Fibroblast of skin of right biceps (primary cell): Measurements from ENCODE around the gene TSKU.

ENCODE experiments used
- DNase-seq: peaks from one replicate; pipeline ENCODE4 v3.0.0-alpha.2; 2013

Gene TSKU

GRCh38 chr11:76783294-76783895, at the start of gene TSKU:
TSKU (plus strand) TSS chr11:76783356; CDS start chr11:76795617, 12,261 bp downstream.
- no peak for DNase-seq

- DNase-seq: peak; percentile 56
Observed at GRCh38 chr11:76733906-76734305, 49.2 kb upstream of the TSKU start.

- DNase-seq: no peak
Observed at GRCh38 chr11:76734456-76735420, 48.4 kb upstream of the TSKU start.

GRCh38 chr11:76735841-76736240, 47.3 kb upstream of the TSKU start:
- no peak for DNase-seq

- no peak for DNase-seq
Observed at GRCh38 chr11:76736266-76736665, 46.9 kb upstream of the TSKU start.

- no peak for DNase-seq
Observed at GRCh38 chr11:76736773-76737495, 46.2 kb upstream of the TSKU start.

GRCh38 chr11:76738618-76739240, 44.4 kb upstream of the TSKU start:
- DNase-seq: no peak

- DNase-seq: no peak
Observed at GRCh38 chr11:76739798-76740197, 43.4 kb upstream of the TSKU start.

- DNase-seq: no peak
Observed at GRCh38 chr11:76740772-76741171, 42.4 kb upstream of the TSKU start.

GRCh38 chr11:76742902-76743301, 40.3 kb upstream of the TSKU start:
- DNase-seq: peak; percentile 61

GRCh38 chr11:76744186-76745043, 38.7 kb upstream of the TSKU start:
- peak; percentile 68 for DNase-seq

GRCh38 chr11:76745044-76745376, 38.1 kb upstream of the TSKU start:
- no peak for DNase-seq

- no peak for DNase-seq
Observed at GRCh38 chr11:76745561-76746207, 37.5 kb upstream of the TSKU start.

GRCh38 chr11:76747153-76747914, 35.8 kb upstream of the TSKU start:
- DNase-seq: no peak

- DNase-seq: no peak
Observed at GRCh38 chr11:76747915-76748860, 35.0 kb upstream of the TSKU start.

GRCh38 chr11:76748948-76749347, 34.2 kb upstream of the TSKU start:
- no peak for DNase-seq

GRCh38 chr11:76750067-76750466, 33.1 kb upstream of the TSKU start:
- no peak for DNase-seq

GRCh38 chr11:76750746-76751145, 32.4 kb upstream of the TSKU start:
- no peak for DNase-seq

GRCh38 chr11:76752321-76753143, 30.6 kb upstream of the TSKU start:
- peak; percentile 82 for DNase-seq
